CD1c-positive myeloid dendritic cell (primary cell): ENCODE results near the gene KRTCAP2.

Experiments
- DNase-seq: peaks from one replicate; pipeline ENCODE4 v3.0.0-alpha.2; 2016; ENCODE audit errors: extremely low spot score

KRTCAP2 gene

DNA sequence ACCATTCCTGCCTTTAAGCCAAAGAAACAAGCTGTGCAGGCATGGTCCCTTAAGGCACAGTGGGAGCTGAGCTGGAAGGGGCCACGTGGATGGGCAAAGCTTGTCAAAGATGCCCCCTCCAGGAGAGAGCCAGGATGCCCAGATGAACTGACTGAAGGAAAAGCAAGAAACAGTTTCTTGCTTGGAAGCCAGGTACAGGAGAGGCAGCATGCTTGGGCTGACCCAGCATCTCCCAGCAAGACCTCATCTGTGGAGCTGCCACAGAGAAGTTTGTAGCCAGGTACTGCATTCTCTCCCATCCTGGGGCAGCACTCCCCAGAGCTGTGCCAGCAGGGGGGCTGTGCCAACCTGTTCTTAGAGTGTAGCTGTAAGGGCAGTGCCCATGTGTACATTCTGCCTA lies 38.8 kb downstream of the KRTCAP2 start:
- DNase-seq = no peak

DNA sequence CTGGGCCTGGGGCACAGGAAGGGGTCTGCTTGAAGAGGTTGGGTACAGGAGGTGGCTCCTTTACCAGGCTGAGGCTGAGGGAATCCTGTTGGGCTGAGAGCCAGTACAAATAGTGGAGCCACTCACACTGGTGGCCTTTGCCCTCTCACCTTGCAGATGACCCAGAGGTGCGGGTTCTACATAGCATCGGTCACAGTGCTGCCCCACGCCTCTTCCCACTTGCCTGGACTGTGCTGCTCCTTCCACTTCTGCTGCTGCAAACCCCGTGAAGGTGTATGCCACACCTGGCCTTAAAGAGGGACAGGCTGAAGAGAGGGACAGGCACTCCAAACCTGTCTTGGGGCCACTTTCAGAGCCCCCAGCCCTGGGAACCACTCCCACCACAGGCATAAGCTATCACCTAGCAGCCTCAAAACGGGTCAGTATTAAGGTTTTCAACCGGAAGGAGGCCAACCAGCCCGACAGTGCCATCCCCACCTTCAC lies 39.3 kb downstream of the KRTCAP2 start:
- no peak for DNase-seq

GRCh38 chr1:155131856-155132255 lies 41.2 kb downstream of the KRTCAP2 start:
- DNase-seq = no peak

- DNase-seq = no peak
Observed at GRCh38 chr1:155131285-155131684, 41.8 kb downstream of the KRTCAP2 start.

GRCh38 chr1:155130272-155131006 lies 42.7 kb downstream of the KRTCAP2 start:
- no peak for DNase-seq

- peak; percentile 33 for DNase-seq
Observed at GRCh38 chr1:155128755-155129473, 44.2 kb downstream of the KRTCAP2 start.

GRCh38 chr1:155127967-155128754 lies 44.9 kb downstream of the KRTCAP2 start:
- DNase-seq = no peak

DNA sequence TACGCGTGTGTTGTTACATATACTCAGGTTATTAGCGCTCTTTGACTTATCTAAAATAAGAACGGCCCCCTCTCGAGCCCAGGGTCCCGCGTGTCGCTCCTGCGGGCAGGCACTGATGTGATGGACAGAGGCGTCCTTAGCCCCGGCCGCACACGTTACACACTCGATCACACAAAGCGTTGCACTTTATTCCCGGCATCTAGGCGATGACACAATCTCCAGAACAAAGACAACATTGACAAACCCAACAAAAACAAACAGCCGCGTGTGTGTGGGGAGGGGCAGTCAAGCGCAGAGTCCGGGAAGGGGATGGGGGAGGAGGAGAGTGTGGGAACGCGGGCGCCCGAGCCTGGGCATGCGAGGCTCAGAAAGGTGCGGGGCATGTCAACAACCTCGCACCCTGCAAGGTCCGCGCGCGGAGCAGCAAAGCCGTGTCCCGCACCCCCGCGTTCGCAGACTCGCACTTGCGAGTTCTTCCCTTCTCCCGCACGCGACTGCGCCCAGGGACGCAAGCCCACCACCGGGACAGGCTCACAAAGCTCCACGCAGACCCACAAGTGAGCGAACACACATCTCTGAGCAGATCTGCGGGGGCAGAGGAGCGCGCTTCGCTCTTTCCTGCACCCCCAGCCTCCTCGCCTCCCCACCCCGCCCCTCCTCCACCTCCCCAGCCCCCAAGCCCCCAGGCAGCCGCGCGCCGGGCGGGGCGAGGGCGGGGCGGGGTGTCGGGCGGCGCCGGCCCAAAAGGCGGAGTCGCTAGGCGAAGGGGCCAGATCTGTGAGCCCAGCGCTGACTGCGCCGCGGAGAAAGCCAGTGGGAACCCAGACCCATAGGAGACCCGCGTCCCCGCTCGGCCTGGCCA lies 45.8 kb downstream of the KRTCAP2 start, which contains the start of gene EFNA1:
TSS of gene EFNA1 (plus strand) at position 772 of the 862 bp plus-strand sequence. CDS start 102 bp downstream, outside the sequence.
- DNase-seq = peak; percentile 53

- DNase-seq = peak; percentile 57
Observed at GRCh38 chr1:155126556-155127104, 46.5 kb downstream of the KRTCAP2 start.

DNA sequence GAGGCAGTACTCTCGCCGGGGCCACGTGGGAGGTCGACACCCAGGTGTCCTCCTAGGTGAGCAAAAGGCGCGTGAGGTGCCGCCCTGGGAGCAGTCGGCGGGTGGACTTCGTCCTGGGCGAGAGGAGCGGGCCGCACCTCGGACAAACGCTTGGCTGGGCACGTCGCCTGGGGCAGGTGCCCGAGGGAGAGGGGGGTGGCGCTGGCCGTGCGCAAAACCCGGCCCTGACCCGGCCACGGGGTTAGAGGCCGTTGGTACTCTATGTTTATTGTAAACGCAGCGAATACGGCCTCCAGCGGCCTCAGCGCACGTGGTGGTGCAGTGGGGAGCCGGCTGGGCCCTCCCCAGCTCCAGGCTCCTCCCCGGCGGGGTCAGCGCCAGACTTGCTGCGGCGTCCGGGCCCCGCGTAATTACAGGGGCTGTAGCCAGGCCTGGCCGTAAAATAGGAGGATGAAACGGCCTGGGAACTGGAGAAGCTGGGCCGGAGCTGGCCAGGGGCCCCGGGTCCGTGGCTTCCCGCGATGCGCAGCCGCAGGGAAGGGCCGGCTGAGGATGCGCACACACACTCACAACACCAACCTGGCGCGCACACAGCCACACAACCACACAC lies 47.1 kb downstream of the KRTCAP2 start:
- no peak for DNase-seq

- no peak for DNase-seq
Observed at GRCh38 chr1:155125511-155125945, 47.6 kb downstream of the KRTCAP2 start.

- no peak for DNase-seq
Observed at GRCh38 chr1:155124503-155125463, 48.3 kb downstream of the KRTCAP2 start.

- no peak for DNase-seq
Observed at GRCh38 chr1:155123801-155124200, 49.3 kb downstream of the KRTCAP2 start.

GRCh38 chr1:155122308-155122707 lies 50.8 kb downstream of the KRTCAP2 start:
- no peak for DNase-seq

DNA sequence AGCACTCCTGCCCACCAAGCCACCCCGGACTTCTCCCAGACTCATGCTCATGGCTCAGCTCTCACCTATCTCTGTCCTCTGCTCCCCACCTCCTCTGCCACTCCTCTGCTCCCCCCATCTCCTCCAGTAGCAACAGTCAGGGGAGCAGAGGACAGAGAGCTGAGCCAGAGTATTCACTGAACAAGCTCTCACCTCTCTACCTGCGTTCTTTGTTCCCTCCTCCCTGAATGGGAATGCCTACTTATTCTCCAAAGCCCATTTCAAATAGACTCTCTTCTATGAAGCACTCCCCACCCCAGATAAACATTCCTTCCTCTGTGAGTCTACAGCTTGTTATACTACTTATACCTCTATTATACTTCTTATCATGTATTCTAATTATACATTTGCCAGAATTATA lies 51.9 kb downstream of the KRTCAP2 start:
- no peak for DNase-seq

GRCh38 chr1:155120253-155120652 lies 52.9 kb downstream of the KRTCAP2 start:
- DNase-seq = no peak
